ENCODE measurements around the gene PZP.

PZP gene

GRCh38 chr12:9106610-9107541, 101.3 kb downstream of the PZP start:
- no peak for DNase-seq (ENCODE audit: extremely low spot score, insufficient read length, low read depth)
- no peak for FAIRE-seq

- DNase-seq (ENCODE audit: extremely low spot score, insufficient read length, low read depth) (no peak), FAIRE-seq (no peak)
Measured at GRCh38 chr12:9106067-9106466, 102.1 kb downstream of the PZP start.

- FAIRE-seq: no peak
Measured at GRCh38 chr12:9104767-9105423, 103.3 kb downstream of the PZP start.

GRCh38 chr12:9104087-9104486, 104.1 kb downstream of the PZP start:
- no peak for DNase-seq (ENCODE audit: extremely low spot score, insufficient read length, low read depth)
- no peak for FAIRE-seq

More at GRCh38 chr12:9104767-9105423, 103.3 kb downstream of the PZP start:
- no peak for DNase-seq (ENCODE audit: extremely low spot score, insufficient read length, low read depth)

GRCh38 chr12:9103050-9103849, 104.9 kb downstream of the PZP start:
- no peak for FAIRE-seq
- no peak for DNase-seq (ENCODE audit: extremely low spot score, insufficient read length, low read depth)

GRCh38 chr12:9101018-9101687, 107.0 kb downstream of the PZP start:
- DNase-seq (ENCODE audit: extremely low spot score, insufficient read length, low read depth): no peak

GRCh38 chr12:9099552-9100190, 108.5 kb downstream of the PZP start:
- DNase-seq (ENCODE audit: extremely low spot score, insufficient read length, low read depth) (no peak), FAIRE-seq (no peak)

More at GRCh38 chr12:9101018-9101687, 107.0 kb downstream of the PZP start:
- no peak for FAIRE-seq

All from GM18507 (cell line).